Sigmoid colon (tissue), 4 donors: ENCODE measurements around the gene ANKS6.

ENCODE experiments used
- CTCF ChIP-seq, 4 experiments: fragments of 450-650 bp in 3 of 4; fragments of 200-600 bp in 1 of 4; IDR thresholded peaks; one replicate each; pipeline ENCODE4 v1.5.1; 2016 to 2019; ENCODE audit warnings: antibody characterized with exemption in 4 of 4, mild to moderate bottlenecking in 3 of 4, moderate library complexity in 2 of 4
- POLR2A ChIP-seq, 2 donors: fragments of 450-650 bp; IDR thresholded peaks; one replicate each; pipeline ENCODE4 v1.6.1; 2016; ENCODE audit warnings: antibody characterized with exemption in 2 of 2, mild to moderate bottlenecking in 2 of 2, moderate library complexity in 2 of 2
- POLR2AphosphoS5 ChIP-seq, 4 donors: sonication (generic); formaldehyde crosslinking; IDR thresholded peaks; one replicate each; pipeline ENCODE4 v1.6.1; 2017; ENCODE audit warnings: antibody characterized with exemption in 4 of 4

- no peak for TF ChIP-seq POLR2A (IDR thresholded peaks at IDR 0.05)
- TF ChIP-seq CTCF (IDR thresholded peaks at IDR 0.05) = no peak
- TF ChIP-seq POLR2AphosphoS5 (IDR thresholded peaks at IDR 0.05) = no peak
Measured at GRCh38 chr9:98829766-98830165, 33.4 kb upstream of the ANKS6 start.
